Measurements from ENCODE around the gene MMP24.

- TF ChIP-seq POLR2A (IDR thresholded peaks at IDR 0.05) (no peak), EP300 (IDR thresholded peaks at IDR 0.05) (no peak)
Measured at GRCh38 chr20:35276408-35276807, 49.9 kb downstream of the MMP24 start.

Measured in tibial nerve (tissue), 3 donors.